ENCODE data around the gene FLACC1.

The FLACC1 gene

DNA sequence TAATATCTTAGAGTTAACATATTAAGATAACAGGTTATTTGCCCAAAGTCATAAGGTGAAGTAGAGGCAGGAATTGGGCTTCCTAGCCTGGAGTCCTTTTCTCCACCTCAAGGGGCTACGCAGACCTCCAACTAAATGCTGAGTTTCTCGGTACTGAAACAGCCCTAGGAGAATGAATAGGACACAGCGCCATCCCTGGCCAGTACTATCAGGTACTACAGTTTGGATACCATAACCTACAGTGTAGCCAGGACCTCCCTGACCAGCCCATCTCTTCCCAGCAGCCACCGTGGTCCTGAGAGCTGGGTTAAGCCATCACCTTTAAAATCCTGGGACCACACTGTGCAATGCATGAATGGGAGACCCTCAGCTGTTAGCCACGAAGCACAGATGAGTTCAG, 81.2 kb downstream of the FLACC1 start:
- DNase-seq (ENCODE audit: low spot score) = no peak

- DNase-seq (ENCODE audit: low spot score) = no peak
Measured at GRCh38 chr2:201275069-201275468, 82.1 kb downstream of the FLACC1 start.

- no peak for DNase-seq (ENCODE audit: low spot score)
Measured at GRCh38 chr2:201273330-201273983, 83.7 kb downstream of the FLACC1 start.

DNA sequence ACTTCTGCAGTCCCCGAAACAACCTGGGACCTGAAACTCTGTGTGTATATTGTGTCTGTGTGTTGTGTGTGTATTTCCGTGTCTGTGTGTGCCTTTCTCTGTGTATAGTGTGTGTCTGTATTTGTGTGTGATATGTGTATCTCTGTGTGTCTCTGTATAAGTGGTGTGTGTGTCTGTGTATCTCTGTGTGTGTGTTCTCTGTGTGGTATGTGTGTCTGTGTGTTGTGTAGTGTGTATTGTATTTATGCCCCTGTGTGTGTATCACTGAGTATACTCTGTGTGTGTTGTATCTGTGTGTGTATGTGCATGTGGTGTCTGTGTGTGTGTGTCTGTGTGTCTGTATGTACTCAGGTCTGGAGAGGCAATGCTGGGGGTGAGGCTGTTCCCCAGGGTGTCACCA, 85.2 kb downstream of the FLACC1 start:
- DNase-seq (ENCODE audit: low spot score) = no peak

- DNase-seq (ENCODE audit: low spot score) = no peak
Measured at GRCh38 chr2:201270293-201271001, 86.7 kb downstream of the FLACC1 start.

DNA sequence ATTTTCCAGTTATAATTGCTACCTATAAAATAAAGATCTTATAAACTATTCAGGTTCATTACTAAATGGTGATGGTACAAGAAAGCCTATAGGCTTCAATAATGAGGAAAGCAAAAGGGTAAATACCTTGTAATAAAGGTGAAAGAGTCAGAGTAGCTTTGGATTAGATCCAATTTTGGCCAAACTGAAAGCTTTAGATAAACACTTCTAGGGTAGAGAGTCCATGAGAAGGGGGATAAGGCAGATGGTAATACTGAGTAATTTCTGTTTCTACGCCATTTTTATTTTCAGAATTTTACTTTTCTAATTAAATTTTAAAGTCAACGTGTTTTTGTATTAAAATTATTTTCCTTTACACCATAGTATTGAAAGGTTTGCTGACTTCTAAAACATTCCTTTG, 87.4 kb downstream of the FLACC1 start:
- DNase-seq (ENCODE audit: low spot score) = no peak

- DNase-seq (ENCODE audit: low spot score) = peak; percentile 36
Measured at GRCh38 chr2:201267278-201268030, 89.7 kb downstream of the FLACC1 start.

GRCh38 chr2:201266629-201267028, 90.5 kb downstream of the FLACC1 start:
- DNase-seq (ENCODE audit: low spot score) = no peak

- no peak for DNase-seq (ENCODE audit: low spot score)
Measured at GRCh38 chr2:201264472-201265173, 92.5 kb downstream of the FLACC1 start.

DNA sequence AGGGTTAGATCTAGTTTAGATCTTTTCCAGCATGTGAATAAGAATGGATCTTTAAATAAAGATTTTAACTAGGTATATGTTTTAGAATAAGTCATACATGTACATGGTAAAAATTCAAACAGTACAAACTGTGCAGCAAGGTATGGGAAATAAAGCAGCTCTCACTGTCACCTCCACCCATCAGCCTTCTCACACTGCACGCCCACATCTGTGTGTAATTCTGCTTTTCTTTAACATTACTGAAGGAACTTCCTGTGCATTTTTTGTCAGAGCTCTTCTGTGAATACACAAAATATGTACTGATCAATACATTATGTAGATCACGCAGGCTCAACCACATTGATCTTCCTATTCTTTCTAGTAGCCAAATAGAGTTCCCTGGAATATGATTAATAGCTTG, 93.4 kb downstream of the FLACC1 start:
- peak; percentile 58 for DNase-seq (ENCODE audit: low spot score)

- peak; percentile 79 for DNase-seq (ENCODE audit: low spot score)
Measured at GRCh38 chr2:201262718-201263117, 94.4 kb downstream of the FLACC1 start.

DNA sequence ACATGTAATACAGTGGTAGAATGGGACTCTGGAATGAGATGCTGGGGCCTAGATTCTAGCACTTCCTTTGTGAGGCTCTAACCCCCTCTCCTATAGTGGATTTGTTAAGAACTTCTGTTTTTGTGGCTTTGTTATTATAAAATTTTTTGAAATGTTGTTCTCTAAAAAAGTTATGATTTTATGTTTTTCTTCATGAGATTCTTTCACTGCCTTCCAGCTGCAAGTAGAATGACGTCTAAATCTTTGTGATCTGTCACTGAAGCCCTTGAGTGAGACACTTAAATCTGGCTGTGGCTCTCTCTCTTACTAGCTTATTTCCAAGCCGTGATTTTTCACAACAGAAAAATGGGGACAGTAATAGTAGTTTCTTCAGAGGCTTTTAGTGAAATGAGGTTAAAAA, 95.2 kb downstream of the FLACC1 start:
- DNase-seq (ENCODE audit: low spot score) = no peak

GRCh38 chr2:201261471-201261870, 95.7 kb downstream of the FLACC1 start:
- peak; percentile 78 for DNase-seq (ENCODE audit: low spot score)

DNA sequence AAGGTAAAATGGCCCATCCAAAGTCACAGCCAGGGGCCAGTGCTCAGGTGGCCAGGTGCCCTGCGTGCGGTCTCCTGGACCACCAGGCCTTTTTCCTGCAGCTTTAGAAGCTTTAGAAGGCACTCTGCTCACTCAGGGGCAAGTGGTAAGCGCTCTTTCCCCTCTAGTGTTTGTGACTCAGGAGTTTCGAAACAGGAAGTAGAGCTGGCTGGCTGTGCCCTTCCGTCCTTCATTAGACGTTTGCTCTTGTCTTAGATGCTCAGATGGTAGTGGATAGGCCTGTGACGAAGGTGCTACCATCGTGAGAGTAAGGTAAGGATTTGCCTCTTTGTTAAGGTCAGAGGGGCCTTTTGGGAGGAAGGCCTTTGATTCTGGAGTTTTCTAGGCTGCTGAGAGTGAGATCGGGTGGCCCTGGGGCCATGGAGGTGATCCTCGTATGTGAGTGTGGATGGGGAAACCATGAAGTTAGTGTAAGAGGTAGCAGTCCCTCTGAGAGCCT, 96.8 kb downstream of the FLACC1 start, which contains the start of gene CASP8:
Gene CASP8 (plus strand): TSS at position 235 of the 499 bp plus-strand sequence. CDS start 5,951 bp downstream, outside the sequence.
- peak; percentile 89 for DNase-seq (ENCODE audit: low spot score)

DNA sequence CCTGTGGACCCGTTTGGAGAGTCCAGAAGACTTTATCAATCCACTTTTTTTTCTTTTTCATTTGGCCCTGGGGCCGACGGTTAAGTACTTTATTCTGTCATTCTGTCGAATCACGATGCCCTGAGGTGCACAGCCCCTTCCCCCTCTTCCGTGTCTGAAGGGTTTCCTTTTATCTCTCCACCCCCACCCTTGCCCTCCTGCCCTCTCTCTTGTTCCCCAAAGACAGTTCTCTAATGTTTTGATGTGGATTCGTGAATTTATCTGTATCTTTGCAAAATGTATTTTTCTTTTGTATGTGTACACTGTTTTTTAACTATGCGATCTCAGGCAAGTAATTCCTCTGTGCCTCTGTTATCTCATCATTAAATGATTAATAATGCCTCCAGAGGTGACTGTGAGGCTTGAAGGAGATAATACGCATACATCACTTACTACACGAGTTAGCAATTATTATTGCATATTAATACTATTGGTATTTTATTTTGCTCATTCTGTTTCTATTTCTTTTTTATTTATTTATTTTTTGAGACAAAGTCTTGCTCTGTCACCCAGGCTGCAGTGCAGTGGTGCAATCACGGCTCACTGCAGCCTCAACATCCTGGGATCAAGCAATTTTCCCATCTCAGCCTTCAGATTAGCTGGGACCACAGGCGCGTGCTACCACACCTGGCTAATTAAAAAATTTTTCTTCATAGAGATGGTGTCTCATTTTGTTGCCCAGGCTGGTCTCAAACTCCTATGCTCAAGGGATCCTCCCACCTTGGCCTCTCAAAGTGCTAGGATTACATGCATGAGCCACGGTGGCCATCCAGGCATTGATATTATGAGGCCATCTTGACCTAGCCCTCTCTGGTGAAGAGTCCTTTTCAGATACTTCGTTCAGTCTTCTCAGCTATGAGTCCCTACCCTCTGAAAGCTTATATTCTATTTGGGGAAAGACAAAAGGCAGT, 98.2 kb downstream of the FLACC1 start:
- DNase-seq (ENCODE audit: low spot score) = no peak

- peak; percentile 98 for DNase-seq (ENCODE audit: low spot score)
Measured at GRCh38 chr2:201257956-201258665, 99.0 kb downstream of the FLACC1 start.

DNA sequence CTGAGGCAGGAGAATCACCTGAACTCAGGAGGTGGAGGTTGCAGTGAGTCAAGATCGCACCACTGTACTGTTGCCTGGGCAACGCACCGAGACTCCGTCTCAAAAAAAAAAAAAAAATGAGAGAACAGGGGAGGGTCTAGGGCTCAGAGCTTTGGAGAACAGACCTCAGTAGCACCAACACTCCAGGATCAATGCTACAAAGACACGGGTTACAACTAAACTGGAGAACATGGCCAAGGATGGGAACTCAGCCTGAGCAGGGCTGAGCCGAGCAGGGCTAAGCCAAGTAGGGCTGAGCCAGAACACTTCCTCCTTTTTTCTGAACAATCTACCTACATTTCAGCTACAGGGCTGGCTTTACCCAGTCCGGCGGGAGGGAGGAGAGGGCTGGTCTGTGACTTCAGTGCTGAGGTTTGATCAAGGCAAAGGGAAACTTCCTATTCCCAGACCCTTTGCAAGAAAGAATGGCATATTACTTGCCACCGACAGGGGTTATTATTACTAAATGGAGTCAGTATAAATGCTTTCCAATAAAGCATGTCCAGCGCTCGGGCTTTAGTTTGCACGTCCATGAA, 99.7 kb downstream of the FLACC1 start:
- peak; percentile 71 for DNase-seq (ENCODE audit: low spot score)

DNA sequence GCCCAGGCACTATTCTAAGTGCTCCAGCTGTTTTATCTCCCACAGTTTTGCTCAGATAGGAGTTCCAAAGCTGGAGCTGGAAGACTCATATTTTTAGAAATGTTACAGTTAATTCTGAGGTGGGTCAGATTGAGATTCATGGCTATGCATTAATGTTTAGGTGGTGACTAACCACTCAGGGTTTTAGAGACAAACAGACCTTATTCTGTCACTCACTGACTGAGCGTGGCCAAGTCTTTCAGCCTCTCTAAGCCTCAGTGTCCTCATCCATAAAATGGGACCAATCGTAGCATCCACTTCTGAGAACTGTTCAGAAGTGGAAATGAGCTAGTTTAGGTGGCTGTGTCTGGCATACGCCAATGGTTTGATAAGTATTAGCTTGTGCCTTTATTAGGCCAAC, 101.1 kb downstream of the FLACC1 start:
- DNase-seq (ENCODE audit: low spot score) = no peak

DNA sequence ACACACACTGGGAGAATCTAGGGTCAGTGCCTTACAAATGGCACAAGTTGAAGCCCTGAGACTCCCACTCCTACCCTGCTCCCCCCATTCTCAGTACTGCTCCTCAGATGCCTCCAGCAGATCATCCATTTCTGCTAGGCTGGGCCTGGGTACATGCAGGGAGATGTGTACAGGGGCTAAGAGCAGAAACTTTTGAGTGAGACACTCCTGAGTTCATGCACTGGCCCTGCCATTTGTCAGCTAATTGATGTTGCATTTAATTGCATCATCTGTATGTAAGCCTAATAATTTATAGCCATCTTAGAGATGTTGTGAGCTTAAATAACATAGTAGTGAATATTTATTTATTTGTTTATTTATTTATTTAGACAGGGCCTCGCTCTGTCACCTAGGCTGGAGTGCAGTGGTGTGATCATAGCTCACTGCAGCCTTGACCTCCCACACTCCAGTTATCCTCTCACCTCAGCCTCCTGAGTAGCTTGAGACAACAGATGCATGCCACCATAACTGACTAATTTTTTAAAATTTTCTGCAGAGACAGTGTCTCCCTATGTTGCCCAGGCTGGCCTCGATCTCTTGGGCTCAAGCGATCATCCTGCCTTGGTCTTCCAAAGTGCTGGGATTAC, 101.6 kb downstream of the FLACC1 start:
- no peak for DNase-seq (ENCODE audit: low spot score)

Measured in CD4-positive, alpha-beta T cell treated with Interleukin-2 at 100 ng/mL for 4 hours (primary cell).